ENCODE results near the gene FAM162A. TPM values are rescaled to one million over a fixed set of nuclear protein-coding genes. Genes with fewer than 3 reads are reported as not detected.

FAM162A gene
- total RNA-seq, 1 experiment from 2014 or later: 34.3 TPM

- DNase-seq (ENCODE audit: low spot score): no peak
These were observed 3.7 kb downstream of the FAM162A start for GRCh38 chr3:122387709-122388108.

GRCh38 chr3:122389197-122389596 lies 5.2 kb downstream of the FAM162A start:
- no peak for DNase-seq (ENCODE audit: low spot score)

- no peak for DNase-seq (ENCODE audit: low spot score)
These were observed 5.9 kb downstream of the FAM162A start for GRCh38 chr3:122389892-122390291.

- no peak for DNase-seq (ENCODE audit: low spot score)
These were observed 6.7 kb downstream of the FAM162A start for GRCh38 chr3:122390665-122391064.

- DNase-seq (ENCODE audit: low spot score): no peak
These were observed 7.9 kb downstream of the FAM162A start for GRCh38 chr3:122391681-122392446.

- DNase-seq (ENCODE audit: low spot score): peak; percentile 73
These were observed 9.2 kb downstream of the FAM162A start for GRCh38 chr3:122392868-122393844.

- DNase-seq (ENCODE audit: low spot score): no peak
These were observed 10.2 kb downstream of the FAM162A start for GRCh38 chr3:122394173-122394572.

- no peak for DNase-seq (ENCODE audit: low spot score)
These were observed 11.6 kb downstream of the FAM162A start for GRCh38 chr3:122395582-122395981.

- no peak for DNase-seq (ENCODE audit: low spot score)
These were observed 12.5 kb downstream of the FAM162A start for GRCh38 chr3:122396511-122396910.

- no peak for DNase-seq (ENCODE audit: low spot score)
These were observed 13.2 kb downstream of the FAM162A start for GRCh38 chr3:122397201-122397600.

- no peak for DNase-seq (ENCODE audit: low spot score)
These were observed 14.9 kb downstream of the FAM162A start for GRCh38 chr3:122398920-122399319.

- no peak for DNase-seq (ENCODE audit: low spot score)
These were observed 19.5 kb downstream of the FAM162A start for GRCh38 chr3:122403489-122403888.

GRCh38 chr3:122405015-122405414 lies 21.0 kb downstream of the FAM162A start:
- no peak for DNase-seq (ENCODE audit: low spot score)

- DNase-seq (ENCODE audit: low spot score): no peak
These were observed 22.2 kb downstream of the FAM162A start for GRCh38 chr3:122406198-122406597.

- DNase-seq (ENCODE audit: low spot score): no peak
These were observed 24.0 kb downstream of the FAM162A start for GRCh38 chr3:122407946-122408345.

- no peak for DNase-seq (ENCODE audit: low spot score)
These were observed 25.5 kb downstream of the FAM162A start for GRCh38 chr3:122409446-122409845.

GRCh38 chr3:122410111-122410510 lies 26.1 kb downstream of the FAM162A start:
- DNase-seq (ENCODE audit: low spot score): no peak

- DNase-seq (ENCODE audit: low spot score): no peak
These were observed 26.7 kb downstream of the FAM162A start for GRCh38 chr3:122410639-122411038.

- DNase-seq (ENCODE audit: low spot score): no peak
These were observed 30.4 kb downstream of the FAM162A start for GRCh38 chr3:122414391-122414790.

GRCh38 chr3:122415104-122415744 lies 31.2 kb downstream of the FAM162A start:
- DNase-seq (ENCODE audit: low spot score): peak; percentile 37

GRCh38 chr3:122415762-122416654 lies 32.0 kb downstream of the FAM162A start, which contains the start of gene WDR5B:
WDR5B (minus strand) TSS chr3:122416062; CDS start chr3:122415528, 534 bp downstream.
- peak; percentile 98 for DNase-seq (ENCODE audit: low spot score)
